GM10248 (cell line): ENCODE measurements around the gene COTL1.
"Not testable (repeated sequence)": the region's sequence is repeated elsewhere in the genome, so short reads cannot be mapped to it uniquely, and the experiment has no call there.

ENCODE experiments used
- CTCF ChIA-PET: fragments of 300-600 bp; sonication (Branson Sonifier 250); formaldehyde crosslinking; extraction: SDS; loops from one replicate; lab custom pipeline; 2021; ENCODE audit warnings: antibody characterized with exemption; lab: Yijun Ruan, JAX
- POLR2A ChIA-PET: fragments of 350-650 bp; sonication (Branson Sonifier 250); formaldehyde crosslinking; extraction: SDS; loops from one replicate; lab custom pipeline; 2020; ENCODE audit warnings: antibody characterized with exemption; lab: Yijun Ruan, JAX
- DNase-seq: peaks from one replicate; pipeline ENCODE4 v3.0.0; 2012; ENCODE audit errors: extremely low spot score
- TF ChIP-seq, protein P1 (sequence below): IDR thresholded peaks from 2 replicates; pipeline ENCODE4 v1.5.1; 2012; ENCODE audit warnings: mild to moderate bottlenecking, low read depth; ENCODE audit errors: extremely low read depth, missing control alignments, control extremely low read depth

Gene COTL1

GRCh38 chr16:84524346-84524920, 93.4 kb downstream of the COTL1 start:
- ChIA-PET POLR2A (no interaction called here), CTCF (interaction anchor here (0.6 to 1.2 kb wide), 4 partner anchors 12 to 97 kb away, joined by 3 to 4 read pairs (median 4); no protein-coding TSS in a partner anchor)
- TF ChIP-seq, protein P1, sequence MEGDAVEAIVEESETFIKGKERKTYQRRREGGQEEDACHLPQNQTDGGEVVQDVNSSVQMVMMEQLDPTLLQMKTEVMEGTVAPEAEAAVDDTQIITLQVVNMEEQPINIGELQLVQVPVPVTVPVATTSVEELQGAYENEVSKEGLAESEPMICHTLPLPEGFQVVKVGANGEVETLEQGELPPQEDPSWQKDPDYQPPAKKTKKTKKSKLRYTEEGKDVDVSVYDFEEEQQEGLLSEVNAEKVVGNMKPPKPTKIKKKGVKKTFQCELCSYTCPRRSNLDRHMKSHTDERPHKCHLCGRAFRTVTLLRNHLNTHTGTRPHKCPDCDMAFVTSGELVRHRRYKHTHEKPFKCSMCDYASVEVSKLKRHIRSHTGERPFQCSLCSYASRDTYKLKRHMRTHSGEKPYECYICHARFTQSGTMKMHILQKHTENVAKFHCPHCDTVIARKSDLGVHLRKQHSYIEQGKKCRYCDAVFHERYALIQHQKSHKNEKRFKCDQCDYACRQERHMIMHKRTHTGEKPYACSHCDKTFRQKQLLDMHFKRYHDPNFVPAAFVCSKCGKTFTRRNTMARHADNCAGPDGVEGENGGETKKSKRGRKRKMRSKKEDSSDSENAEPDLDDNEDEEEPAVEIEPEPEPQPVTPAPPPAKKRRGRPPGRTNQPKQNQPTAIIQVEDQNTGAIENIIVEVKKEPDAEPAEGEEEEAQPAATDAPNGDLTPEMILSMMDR = no peak
- no peak for DNase-seq

DNA sequence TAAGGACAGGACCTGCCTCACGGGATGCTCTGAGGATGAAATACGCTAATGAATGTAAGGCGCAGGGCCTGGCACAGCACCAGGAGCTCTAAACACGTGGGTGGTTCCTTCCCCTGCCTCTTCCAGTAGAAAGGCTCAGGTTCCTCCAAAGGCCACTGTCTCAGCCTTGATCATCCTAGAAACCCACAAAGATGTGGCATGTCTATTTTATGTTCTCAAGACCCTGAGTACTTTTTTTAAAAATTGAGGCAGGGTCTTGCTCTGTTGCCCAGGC, 96.4 kb downstream of the COTL1 start:
- POLR2A ChIA-PET = no interaction called here
- TF ChIP-seq, protein P1 = no peak
- CTCF ChIA-PET = interaction anchor here (1.1 to 3.2 kb wide), 4 partner anchors 9 to 245 kb away, joined by 3 to 23 read pairs (median 6); no protein-coding TSS in a partner anchor
- DNase-seq = no peak

GRCh38 chr16:84520725-84521496, 97.0 kb downstream of the COTL1 start:
- no peak for DNase-seq
- TF ChIP-seq, protein P1 = no peak
- ChIA-PET CTCF (interaction anchor here (1.1 to 3.2 kb wide), 7 partner anchors 9 to 244 kb away, joined by 3 to 23 read pairs (median 4); no protein-coding TSS in a partner anchor), POLR2A (no interaction called here)

- CTCF ChIA-PET = interaction anchor here (1.2 to 3.2 kb wide), 6 partner anchors 9 to 243 kb away, joined by 3 to 23 read pairs (median 5); no protein-coding TSS in a partner anchor
- POLR2A ChIA-PET = no interaction called here
- TF ChIP-seq, protein P1 = no peak
- no peak for DNase-seq
Observed at GRCh38 chr16:84519855-84520254, 98.0 kb downstream of the COTL1 start.

DNA sequence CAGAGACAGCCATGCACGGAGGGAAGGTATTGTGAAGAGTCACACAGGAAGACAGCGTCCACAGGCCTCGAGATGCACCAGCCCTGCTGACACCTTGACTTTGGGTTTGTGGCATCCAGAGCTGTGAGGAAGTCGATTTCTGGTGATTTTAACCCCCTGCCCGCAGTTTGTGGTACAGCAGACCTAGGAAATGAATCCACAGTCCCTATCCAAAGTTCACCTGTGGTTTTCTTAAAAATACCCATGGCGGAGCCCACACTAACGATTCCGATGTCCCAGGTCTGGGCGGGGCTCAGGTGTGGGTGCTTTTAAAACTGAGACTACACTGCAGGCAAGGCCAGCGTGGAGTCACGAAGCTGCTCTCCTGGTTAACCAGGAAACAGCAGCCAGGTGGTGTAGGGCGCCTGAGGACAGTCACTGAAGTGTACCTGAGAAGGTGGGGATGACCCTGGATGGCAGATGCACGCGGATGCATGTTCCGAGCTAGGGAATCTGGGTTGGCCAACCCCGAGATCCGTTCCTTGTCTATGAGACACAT, 99.0 kb downstream of the COTL1 start:
- TF ChIP-seq, protein P1 = no peak
- DNase-seq = no peak
- CTCF ChIA-PET = interaction anchor here (1.2 to 3.2 kb wide), 3 partner anchors 8 to 220 kb away, joined by 5 to 23 read pairs (median 5); no protein-coding TSS in a partner anchor
- POLR2A ChIA-PET = no interaction called here

- POLR2A ChIA-PET, DNase-seq: not testable (repeated sequence)
- CTCF ChIA-PET = interaction anchor here (0.9 to 1.6 kb wide), 4 partner anchors 12 to 104 kb away, joined by 3 to 8 read pairs (median 5); no protein-coding TSS in a partner anchor
Observed at GRCh38 chr16:84518220-84518619, 99.7 kb downstream of the COTL1 start.

- TF ChIP-seq, protein P1 = no peak
- CTCF ChIA-PET = interaction anchor here (0.9 to 1.6 kb wide), 4 partner anchors 11 to 105 kb away, joined by 3 to 8 read pairs (median 5); no protein-coding TSS in a partner anchor
- POLR2A ChIA-PET = no interaction called here
- DNase-seq = no peak
Observed at GRCh38 chr16:84517366-84517765, 100.5 kb downstream of the COTL1 start.
